Osteocyte (in vitro differentiated cells): ENCODE results near the gene LYZL2. TPM values are rescaled to one million over a fixed set of nuclear protein-coding genes. Genes with fewer than 3 reads are reported as not detected.
A peak's percentile ranks its signal among the peaks of the same experiment; 100 is the strongest.
"Not testable (repeated sequence)": the region's sequence is repeated elsewhere in the genome, so short reads cannot be mapped to it uniquely, and the experiment has no call there.

Experiments used
- DNase-seq: peaks from one replicate; pipeline ENCODE4 v3.0.0; 2021; ENCODE audit warnings: mixed read lengths; ENCODE audit not compliant: unreplicated experiment; ENCODE audit errors: extremely low spot score
- H3K27ac Mint-ChIP-seq: one replicate; pipeline ENCODE4 v1.8.0; 2021; ENCODE audit warnings: mild to moderate bottlenecking, mixed read lengths; ENCODE audit not compliant: unreplicated experiment
- H3K27me3 Mint-ChIP-seq: one replicate; pipeline ENCODE4 v1.8.0; 2021; ENCODE audit warnings: mixed read lengths; ENCODE audit not compliant: unreplicated experiment
- H3K36me3 Mint-ChIP-seq: one replicate; pipeline ENCODE4 v1.8.0; 2021; ENCODE audit warnings: mixed read lengths; ENCODE audit not compliant: unreplicated experiment
- H3K4me1 Mint-ChIP-seq: one replicate; pipeline ENCODE4 v1.8.0; 2021; ENCODE audit warnings: mixed read lengths; ENCODE audit not compliant: unreplicated experiment
- H3K4me3 Mint-ChIP-seq: one replicate; pipeline ENCODE4 v1.8.0; 2021; ENCODE audit warnings: mild to moderate bottlenecking, moderate library complexity, mixed read lengths; ENCODE audit not compliant: unreplicated experiment
- H3K9me3 Mint-ChIP-seq: one replicate; pipeline ENCODE4 v1.8.0; 2021; ENCODE audit warnings: mixed read lengths; ENCODE audit not compliant: unreplicated experiment
- CTCF ChIP-seq: fragments of 200-600 bp; sonication (generic); IDR thresholded peaks from 2 replicates; pipeline ENCODE4 v1.5.0; 2021; ENCODE audit warnings: antibody characterized with exemption, mild to moderate bottlenecking, moderate library complexity
- total RNA-seq: library from RNA; stranded (reverse); gene quantifications from 2 replicates; pipeline ENCODE4 v1.2.1, GENCODE V29; 2021

LYZL2 gene
- total RNA-seq, 1 donor from 2014 or later = not detected

- Mint-ChIP-seq H3K4me1 (peaks cover 12% of the 10 kb centered on the region), H3K36me3 (no peaks in the 10 kb centered on the region), H3K4me3 (no peak overlapping the region), H3K27ac (no peak overlapping the region), H3K9me3 (no peaks in the 10 kb centered on the region), H3K27me3 (no peaks in the 10 kb centered on the region)
- peak; percentile 5 for DNase-seq
- no peak for TF ChIP-seq CTCF
Observed at GRCh38 chr10:30603589-30603988, 26.0 kb downstream of the LYZL2 start.

GRCh38 chr10:30602747-30603146 is 26.8 kb downstream of the LYZL2 start:
- no peak overlapping the region for H3K4me3 Mint-ChIP-seq
- H3K9me3 Mint-ChIP-seq = no peaks in the 10 kb centered on the region
- no peak for TF ChIP-seq CTCF

GRCh38 chr10:30600005-30600404 is 29.5 kb downstream of the LYZL2 start:
- H3K4me3 Mint-ChIP-seq = no peak overlapping the region
- H3K27me3 Mint-ChIP-seq = no peaks in the 10 kb centered on the region
- no peaks in the 10 kb centered on the region for H3K9me3 Mint-ChIP-seq
- TF ChIP-seq CTCF = no peak
- H3K4me1 Mint-ChIP-seq = peaks cover 19% of the 10 kb centered on the region
- no peak overlapping the region for H3K27ac Mint-ChIP-seq
- H3K36me3 Mint-ChIP-seq = no peaks in the 10 kb centered on the region
- no peak for DNase-seq

More at GRCh38 chr10:30602747-30603146, 26.8 kb downstream of the LYZL2 start:
- no peaks in the 10 kb centered on the region for H3K27me3 Mint-ChIP-seq
- no peaks in the 10 kb centered on the region for H3K36me3 Mint-ChIP-seq
- DNase-seq = no peak
- H3K4me1 Mint-ChIP-seq = peaks cover 15% of the 10 kb centered on the region
- no peak overlapping the region for H3K27ac Mint-ChIP-seq

- Mint-ChIP-seq H3K4me3 (no peak overlapping the region), H3K9me3 (no peaks in the 10 kb centered on the region), H3K27me3 (peaks cover 11% of the 10 kb centered on the region), H3K4me1 (peaks cover 17% of the 10 kb centered on the region), H3K27ac (no peak overlapping the region), H3K36me3 (no peaks in the 10 kb centered on the region)
- DNase-seq = peak; percentile 7
- no peak for TF ChIP-seq CTCF
Observed at GRCh38 chr10:30598105-30598776, 31.3 kb downstream of the LYZL2 start.

GRCh38 chr10:30597433-30597824 is 32.1 kb downstream of the LYZL2 start:
- not testable (repeated sequence) for H3K9me3 Mint-ChIP-seq, H3K36me3 Mint-ChIP-seq
- Mint-ChIP-seq H3K27ac (peak overlapping the region; percentile 78), H3K27me3 (peaks cover 16% of the 10 kb centered on the region), H3K4me1 (peaks cover 17% of the 10 kb centered on the region), H3K4me3 (peak overlapping the region; percentile 2)
- peak; percentile 2 for DNase-seq

- H3K4me3 Mint-ChIP-seq = peak overlapping the region; percentile 2
- DNase-seq = peak; percentile 73
- not testable (repeated sequence) for H3K36me3 Mint-ChIP-seq, H3K9me3 Mint-ChIP-seq
- peak overlapping the region; percentile 78 for H3K27ac Mint-ChIP-seq
- H3K27me3 Mint-ChIP-seq = peaks cover 18% of the 10 kb centered on the region
- H3K4me1 Mint-ChIP-seq = peaks cover 17% of the 10 kb centered on the region
Observed at GRCh38 chr10:30596493-30597432, 32.8 kb downstream of the LYZL2 start.
